Naive thymus-derived CD4-positive, alpha-beta T cell (primary cell): ENCODE data around the gene GPR3. TPM values are rescaled to one million over a fixed set of nuclear protein-coding genes. Genes with fewer than 3 reads are reported as not detected.
A peak's percentile ranks its signal among the peaks of the same experiment; 100 is the strongest.

Experiments
- ATAC-seq: fragments of 150-1000 bp; cut with Tn5 transposase; 2 replicates; pipeline ENCODE4 v1.10.0; 2021; ENCODE audit warnings: mild to moderate bottlenecking, moderate library complexity
- CTCF ChIA-PET: fragments of 350-600 bp; sonication (Branson Sonifier 250); formaldehyde crosslinking; loops from one replicate; lab custom pipeline; 2021; ENCODE audit warnings: antibody characterized with exemption; lab: Charles Lee
- POLR2A ChIA-PET: fragments of 350-600 bp; sonication (Branson Sonifier 250); formaldehyde crosslinking; loops from one replicate; lab custom pipeline; 2021; ENCODE audit warnings: antibody characterized with exemption, inconsistent platforms; lab: Charles Lee
- DNase-seq, 9 donors: peaks; one replicate each; pipeline versions ENCODE4 v3.0.0 to v3.0.0-alpha.2; 2020 to 2022; ENCODE audit warnings: mixed read lengths in 1 of 9
- H3K27ac ChIP-seq: one replicate; pipeline ENCODE4 v1.7.0; 2013; ENCODE audit warnings: mild to moderate bottlenecking, low read depth, low read length, moderate library complexity
- H3K27me3 ChIP-seq, 2 donors: one replicate each; pipeline ENCODE4 v1.7.0; 2013; ENCODE audit warnings: low read length in 2 of 2, mild to moderate bottlenecking in 2 of 2, moderate library complexity in 2 of 2; ENCODE audit not compliant: control insufficient read depth in 2 of 2, insufficient read depth in 2 of 2
- H3K36me3 ChIP-seq, 3 experiments: 1 replicate in 2 of 3; 2 replicates in 1 of 3; pipeline ENCODE4 v1.7.0; 2013; ENCODE audit warnings: low read length in 3 of 3, mild to moderate bottlenecking in 3 of 3, moderate library complexity in 1 of 3; ENCODE audit not compliant: insufficient read depth in 3 of 3, control insufficient read depth in 2 of 3
- H3K4me1 ChIP-seq, 2 donors: one replicate each; pipeline ENCODE4 v1.7.0; 2013; ENCODE audit warnings: low read length in 2 of 2, mild to moderate bottlenecking in 2 of 2, moderate library complexity in 1 of 2; ENCODE audit not compliant: control insufficient read depth in 2 of 2, insufficient read depth in 2 of 2
- H3K4me3 ChIP-seq: 2 replicates; pipeline ENCODE4 v1.7.0; 2013; ENCODE audit warnings: mild to moderate bottlenecking, low read length
- H3K9me3 ChIP-seq, 3 experiments: 1 replicate in 2 of 3; 2 replicates in 1 of 3; pipeline ENCODE4 v1.7.0; 2013; ENCODE audit warnings: low read length in 3 of 3; ENCODE audit not compliant: control insufficient read depth in 2 of 3
- H3K27ac Mint-ChIP-seq, 9 donors: one replicate each; pipeline ENCODE4 v1.8.0; 2020 to 2022; ENCODE audit warnings: mixed read lengths in 9 of 9, mild to moderate bottlenecking in 8 of 9, moderate library complexity in 5 of 9, inconsistent platforms in 2 of 9
- H3K27me3 Mint-ChIP-seq, 5 donors: one replicate each; pipeline ENCODE4 v1.8.0; 2021 to 2022; ENCODE audit warnings: mixed read lengths in 5 of 5, mild to moderate bottlenecking in 1 of 5
- H3K36me3 Mint-ChIP-seq, 5 donors: one replicate each; pipeline ENCODE4 v1.8.0; 2020 to 2022; ENCODE audit warnings: mixed read lengths in 5 of 5, mild to moderate bottlenecking in 3 of 5, inconsistent platforms in 1 of 5
- H3K4me1 Mint-ChIP-seq, 7 donors: one replicate each; pipeline ENCODE4 v1.8.0; 2020 to 2022; ENCODE audit warnings: mixed read lengths in 7 of 7, mild to moderate bottlenecking in 3 of 7, inconsistent platforms in 1 of 7
- H3K4me3 Mint-ChIP-seq, 10 donors: one replicate each; pipeline ENCODE4 v1.8.0; 2020 to 2022; ENCODE audit warnings: mild to moderate bottlenecking in 10 of 10, mixed read lengths in 10 of 10, moderate library complexity in 6 of 10, inconsistent platforms in 2 of 10
- H3K9me3 Mint-ChIP-seq, 11 donors: one replicate each; pipeline ENCODE4 v1.8.0; 2020 to 2022; ENCODE audit warnings: mixed read lengths in 11 of 11, mild to moderate bottlenecking in 4 of 11, inconsistent platforms in 1 of 11, moderate library complexity in 1 of 11
- intact Hi-C, 2 donors: fragments of 100-400 bp; cut with micrococcal nuclease; formaldehyde crosslinking; loops; one replicate each; pipeline ENCODE4 v1.15.1; 2023
- polyA plus RNA-seq, 2 donors: library from polyadenylated mRNA; unstranded; fragments of 300-500 nt; fragmentation: Illumina TruSeq; gene quantifications; one replicate each; pipeline ENCODE4 v1.2.3, GENCODE V29; 2021
- total RNA-seq, 6 experiments: library from RNA in 5 of 6; stranded (reverse) in 5 of 6; gene quantifications; 1 replicate in 5 of 6; 2 replicates in 1 of 6; pipeline ENCODE4 v1.2.3 and lab custom pipeline; 2021 to 2026

GPR3 gene
- total and polyA plus RNA-seq, 7 experiments from 2014 or later, result 0.09 to 0.93 (median 0.24) TPM; not detected in 2

DNA sequence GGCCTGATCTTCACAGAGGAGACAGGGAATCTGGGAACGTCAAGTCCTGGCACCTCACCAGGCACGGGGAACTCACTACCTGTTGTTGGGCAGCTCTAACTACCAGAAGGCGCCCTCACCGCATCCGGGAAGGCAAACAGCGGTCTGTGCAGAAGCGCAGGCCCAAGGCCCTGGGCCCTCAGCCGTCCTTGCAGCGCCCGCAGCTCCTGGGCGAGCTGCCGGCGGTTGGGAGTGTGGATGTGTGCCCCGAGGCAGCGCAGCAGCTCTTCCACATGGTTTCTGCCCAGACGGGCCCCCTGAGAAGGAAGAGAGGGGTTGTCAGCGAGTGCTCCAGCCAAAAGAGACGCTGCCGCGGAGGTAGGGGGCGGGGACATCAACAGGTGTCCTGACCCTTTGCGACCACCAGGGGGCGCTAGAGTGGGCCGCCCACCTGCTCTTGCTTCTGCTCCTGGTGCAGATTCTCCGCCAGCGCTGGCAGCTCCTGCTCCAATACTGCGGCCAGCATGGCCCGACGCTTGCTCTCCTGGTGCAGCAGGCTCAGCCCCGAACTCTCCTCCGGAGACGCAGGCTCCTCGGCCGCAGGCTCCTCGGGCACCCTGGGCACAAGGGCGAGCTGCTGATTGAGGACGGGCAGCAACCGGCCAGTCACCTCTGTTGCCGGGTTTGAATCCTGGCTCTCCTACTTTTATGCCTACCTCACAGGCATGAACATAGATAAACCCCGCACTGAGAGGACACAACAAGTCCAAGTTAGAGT, 35.0 kb upstream of the GPR3 start:
- CTCF ChIA-PET, result interaction anchor here (0.7 to 5.0 kb wide), 28 partner anchors 8 to 305 kb away, joined by 3 to 44 read pairs (median 6); partner anchors contain the start of genes GPR3, MAP3K6 and SYTL1
- Mint-ChIP-seq H3K4me3 (peak overlapping the region; percentile 74 to 88 (median 80)), H3K27ac (peak overlapping the region; percentile 62 to 90 (median 88)), H3K9me3 (peaks cover 0 to 3% (median 0%) of the 10 kb centered on the region in 11 donors), H3K36me3 (peaks cover 0 to 8% (median 0%) of the 10 kb centered on the region in 5 donors), H3K27me3 (no peaks in the 10 kb centered on the region), H3K4me1 (peaks cover 23 to 56% (median 45%) of the 10 kb centered on the region in 7 donors)
- POLR2A ChIA-PET, result interaction anchor here (0.9 to 9.2 kb wide), 10 partner anchors 9 to 166 kb away, joined by 3 to 111 read pairs (median 6); partner anchors contain the start of genes MAP3K6 and SYTL1
- H3K27ac ChIP-seq, result peak overlapping the region; percentile 70
- peak; percentile 76 to 89 (median 85) for DNase-seq
- peak overlapping the region; percentile 76 for H3K4me3 ChIP-seq
- intact Hi-C loops, result loop anchor here (1.0 kb wide), 7 partner anchors 8 to 56 kb away; partner anchors contain the start of genes SYTL1 (in 1 of the 2) and TMEM222 (in 1 of the 2)
- peaks cover 37 to 41% of the 10 kb centered on the region in 2 donors for H3K4me1 ChIP-seq
- H3K27me3 ChIP-seq, result no peaks in the 10 kb centered on the region
- peaks cover 0 to 3% (median 0%) of the 10 kb centered on the region in 3 experiments for H3K36me3 ChIP-seq
- peak; percentile 94 for ATAC-seq
- H3K9me3 ChIP-seq, result no peaks in the 10 kb centered on the region

DNA sequence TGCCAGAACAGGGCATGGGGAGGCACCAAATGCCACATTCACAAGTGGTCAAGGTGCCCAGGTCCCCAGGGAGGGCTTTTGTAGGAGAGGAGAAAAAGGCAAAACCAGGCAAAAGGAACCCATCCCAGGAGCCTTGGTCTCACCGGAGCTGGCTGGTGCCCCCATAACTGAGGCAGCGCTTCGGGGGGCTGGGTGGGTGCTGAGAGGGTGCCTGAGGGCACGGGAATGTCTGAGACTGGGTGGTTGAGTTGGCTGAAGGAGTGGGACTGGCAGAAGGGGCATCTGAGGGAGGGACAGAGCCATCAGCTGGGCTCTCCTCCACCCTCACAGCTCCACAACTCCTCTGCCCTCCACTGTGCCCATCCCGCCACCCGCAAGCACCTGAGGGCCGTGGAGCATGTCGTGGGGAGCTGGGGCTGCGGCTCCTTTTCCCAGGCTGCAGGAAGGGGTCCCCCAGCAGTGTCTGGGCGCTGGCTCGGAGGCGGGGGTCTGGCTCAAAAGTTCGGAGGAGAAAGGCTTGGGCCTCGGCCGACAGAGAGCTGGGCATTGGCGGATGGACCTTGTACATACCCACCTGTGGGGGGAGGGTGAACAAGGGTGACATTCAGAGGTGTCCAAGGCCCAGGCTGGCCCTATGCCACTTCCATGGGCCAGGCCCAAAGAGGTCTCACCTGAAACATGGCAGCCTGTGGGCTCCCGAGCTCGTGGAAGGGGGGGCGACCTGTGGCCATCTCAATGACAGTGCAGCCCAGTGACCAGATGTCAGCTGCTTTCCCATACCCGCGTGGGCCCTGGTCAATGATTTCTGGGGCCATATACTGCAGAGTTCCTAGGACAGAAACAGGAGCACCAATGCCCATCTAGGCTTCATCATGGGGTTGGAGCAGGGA, 34.1 kb upstream of the GPR3 start:
- Mint-ChIP-seq H3K27me3 (no peaks in the 10 kb centered on the region), H3K4me1 (peaks cover 23 to 60% (median 45%) of the 10 kb centered on the region in 7 donors), H3K9me3 (peaks cover 0 to 3% (median 0%) of the 10 kb centered on the region in 11 donors), H3K36me3 (peaks cover 0 to 8% (median 0%) of the 10 kb centered on the region in 5 donors), H3K4me3 (peak overlapping the region; percentile 0 to 88 (median 78)), H3K27ac (peak overlapping the region in 5 of 9 donors; percentile 3 to 89 (median 46))
- ATAC-seq, result no peak
- Histone ChIP-seq H3K4me1 (peaks cover 37 to 41% of the 10 kb centered on the region in 2 donors), H3K27ac (no peak overlapping the region), H3K9me3 (no peaks in the 10 kb centered on the region), H3K4me3 (peak overlapping the region; percentile 76), H3K36me3 (peaks cover 0 to 3% (median 0%) of the 10 kb centered on the region in 3 experiments), H3K27me3 (no peaks in the 10 kb centered on the region)
- ChIA-PET CTCF (interaction anchor here (0.6 to 5.0 kb wide), 23 partner anchors 8 to 247 kb away, joined by 3 to 44 read pairs (median 7); partner anchors contain the start of genes GPR3, MAP3K6 and SYTL1), POLR2A (interaction anchor here (0.7 to 9.2 kb wide), 8 partner anchors 8 to 199 kb away, joined by 3 to 111 read pairs (median 6); partner anchors contain the start of genes MAP3K6 and SYTL1)
- DNase-seq, result no peak
- intact Hi-C loops, result no loop called here

DNA sequence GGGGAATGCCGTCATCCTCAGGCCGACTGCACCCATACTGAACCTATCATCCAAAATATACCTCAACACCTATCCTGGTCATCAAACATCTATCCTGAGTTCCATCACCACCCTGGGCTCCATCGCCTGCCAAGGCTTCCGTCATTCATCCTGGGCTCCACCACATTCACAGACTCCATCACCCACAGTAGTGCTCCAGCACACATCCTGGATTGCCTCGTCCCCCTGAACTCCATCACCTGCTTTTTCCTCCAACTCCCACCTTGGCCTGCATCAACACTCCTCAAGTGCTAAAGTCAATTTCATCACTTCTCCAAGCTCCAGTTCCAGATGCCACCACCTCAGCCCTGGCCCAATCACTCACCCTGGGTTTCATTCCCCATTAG, 33.5 kb upstream of the GPR3 start:
- H3K27ac Mint-ChIP-seq, result peak overlapping the region in 5 of 9 donors; percentile 3 to 90 (median 63)
- Histone ChIP-seq H3K9me3 (no peaks in the 10 kb centered on the region), H3K4me1 (peaks cover 37 to 41% of the 10 kb centered on the region in 2 donors), H3K36me3 (peaks cover 0 to 3% (median 0%) of the 10 kb centered on the region in 3 experiments), H3K27me3 (no peaks in the 10 kb centered on the region), H3K4me3 (no peak overlapping the region), H3K27ac (no peak overlapping the region)
- ChIA-PET POLR2A (interaction anchor here (0.7 to 9.2 kb wide), 5 partner anchors 10 to 198 kb away, joined by 3 to 111 read pairs (median 7); partner anchors contain the start of gene SYTL1), CTCF (interaction anchor here (0.6 to 5.0 kb wide), 11 partner anchors 7 to 63 kb away, joined by 3 to 44 read pairs (median 7); partner anchors contain the start of genes GPR3 and MAP3K6)
- peaks cover 0 to 8% (median 0%) of the 10 kb centered on the region in 5 donors for H3K36me3 Mint-ChIP-seq
- ATAC-seq, result no peak
- intact Hi-C loops, result no loop called here
- no peaks in the 10 kb centered on the region for H3K27me3 Mint-ChIP-seq
- peaks cover 23 to 56% (median 41%) of the 10 kb centered on the region in 7 donors for H3K4me1 Mint-ChIP-seq
- H3K9me3 Mint-ChIP-seq, result peaks cover 0 to 3% (median 0%) of the 10 kb centered on the region in 11 donors
- no peak for DNase-seq
- peak overlapping the region; percentile 0 to 79 (median 51) for H3K4me3 Mint-ChIP-seq

DNA sequence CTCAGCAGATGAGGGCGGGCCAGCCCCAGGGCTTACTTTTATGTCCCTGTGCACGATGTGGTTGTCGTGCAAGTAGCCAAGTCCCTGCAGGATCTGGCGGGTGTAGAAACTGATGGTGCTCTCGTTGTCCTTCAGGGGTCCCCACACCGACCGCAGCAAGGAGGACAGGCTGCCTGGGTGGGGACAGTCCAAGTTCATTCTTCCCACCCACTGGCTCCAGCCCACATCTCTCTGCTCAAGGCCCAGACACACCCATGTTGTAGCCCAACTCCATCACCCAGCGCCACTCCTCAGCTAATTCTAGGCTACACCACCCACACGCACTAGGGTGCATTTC, 32.6 kb upstream of the GPR3 start:
- Histone ChIP-seq H3K4me1 (peaks cover 38 to 43% of the 10 kb centered on the region in 2 donors), H3K27me3 (no peaks in the 10 kb centered on the region), H3K36me3 (peaks cover 0 to 3% (median 0%) of the 10 kb centered on the region in 3 experiments), H3K4me3 (peak overlapping the region; percentile 50), H3K9me3 (no peaks in the 10 kb centered on the region), H3K27ac (peak overlapping the region; percentile 50)
- Mint-ChIP-seq H3K36me3 (peaks cover 0 to 8% (median 0%) of the 10 kb centered on the region in 5 donors), H3K4me1 (peaks cover 31 to 61% (median 46%) of the 10 kb centered on the region in 7 donors), H3K9me3 (peaks cover 0 to 3% (median 0%) of the 10 kb centered on the region in 11 donors), H3K27me3 (no peaks in the 10 kb centered on the region), H3K27ac (peak overlapping the region in 6 of 9 donors; percentile 10 to 90 (median 20)), H3K4me3 (peak overlapping the region; percentile 59 to 91 (median 72))
- intact Hi-C loops, result no loop called here
- POLR2A ChIA-PET, result interaction anchor here (3.6 to 9.2 kb wide), 2 partner anchors 16 to 28 kb away, joined by 15 to 111 read pairs; partner anchors contain the start of gene SYTL1
- CTCF ChIA-PET, result interaction anchor here (1.0 to 5.0 kb wide), 4 partner anchors 26 to 61 kb away, joined by 4 to 44 read pairs (median 14); partner anchors contain the start of gene GPR3
- DNase-seq (no peak), ATAC-seq (no peak)

DNA sequence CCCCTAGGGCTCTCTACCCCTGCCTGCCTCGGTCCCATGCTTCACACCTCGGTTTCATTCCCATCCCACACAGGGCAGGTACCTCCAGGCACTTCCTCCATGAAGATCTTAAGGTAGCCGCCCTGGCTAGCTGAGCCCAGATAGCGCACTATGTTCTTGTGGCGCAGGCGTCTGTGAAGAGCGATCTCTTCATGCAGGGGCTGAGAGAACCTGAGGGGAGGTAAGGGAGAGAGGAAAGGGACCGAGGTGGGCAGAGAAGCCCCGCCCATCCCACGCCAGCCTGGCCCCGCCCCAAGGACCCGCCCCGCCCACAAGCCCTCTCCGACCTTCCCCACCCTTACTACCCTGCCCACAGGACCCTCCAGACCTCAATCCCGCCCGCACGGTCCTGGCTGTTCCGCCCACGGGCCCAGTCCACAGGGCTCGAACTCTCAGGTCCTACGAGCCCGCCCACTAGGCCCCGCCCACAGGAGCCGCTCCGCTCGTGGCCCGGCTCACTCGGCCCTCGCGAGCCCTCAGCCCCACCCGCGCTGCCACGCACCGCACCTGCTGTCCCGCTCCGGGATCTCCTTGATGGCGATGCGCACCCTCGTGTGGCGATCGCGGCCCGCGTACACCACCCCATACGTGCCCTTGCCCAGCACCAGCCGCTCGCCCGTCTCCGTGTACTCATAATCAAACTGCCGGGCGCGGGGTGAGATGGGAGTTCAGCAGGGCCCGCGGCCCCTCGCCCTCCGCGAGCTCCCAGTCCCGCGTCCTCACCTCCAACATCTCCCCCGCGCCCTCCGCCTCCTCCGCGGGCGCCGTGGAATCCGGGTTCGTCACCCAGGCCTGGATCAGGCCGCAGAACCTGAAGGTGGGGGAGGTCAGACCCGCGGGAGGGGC, 32.0 kb upstream of the GPR3 start:
- H3K27me3 ChIP-seq, result no peaks in the 10 kb centered on the region
- CTCF ChIA-PET, result interaction anchor here (1.3 to 5.0 kb wide), 3 partner anchors 27 to 30 kb away, joined by 7 to 44 read pairs (median 8); no protein-coding TSS in a partner anchor
- peaks cover 27 to 64% (median 49%) of the 10 kb centered on the region in 7 donors for H3K4me1 Mint-ChIP-seq
- POLR2A ChIA-PET, result interaction anchor here (0.7 to 9.2 kb wide), 3 partner anchors 16 to 28 kb away, joined by 3 to 111 read pairs (median 15); partner anchors contain the start of gene SYTL1
- DNase-seq (peak in 7 of 9 donors; percentile 26 to 57 (median 39)), ATAC-seq (peak; percentile 28)
- H3K4me3 Mint-ChIP-seq, result peak overlapping the region; percentile 59 to 91 (median 72)
- H3K4me3 ChIP-seq, result peak overlapping the region; percentile 50
- peak overlapping the region in 8 of 9 donors; percentile 2 to 90 (median 20) for H3K27ac Mint-ChIP-seq
- H3K9me3 ChIP-seq, result no peaks in the 10 kb centered on the region
- peaks cover 0 to 8% (median 0%) of the 10 kb centered on the region in 5 donors for H3K36me3 Mint-ChIP-seq
- H3K36me3 ChIP-seq, result peaks cover 0 to 1% (median 0%) of the 10 kb centered on the region in 3 experiments
- peak overlapping the region; percentile 50 for H3K27ac ChIP-seq
- peaks cover 43 to 45% of the 10 kb centered on the region in 2 donors for H3K4me1 ChIP-seq
- H3K9me3 Mint-ChIP-seq, result peaks cover 0 to 3% (median 0%) of the 10 kb centered on the region in 11 donors
- H3K27me3 Mint-ChIP-seq, result no peaks in the 10 kb centered on the region
- intact Hi-C loops, result no loop called here
